HG03354 (cell line): ENCODE data around the gene ASIC3.
"Not testable (repeated sequence)": the region's sequence is repeated elsewhere in the genome, so short reads cannot be mapped to it uniquely, and the experiment has no call there.

ENCODE experiments used
- ATAC-seq: cut with Tn5 transposase; IDR thresholded peaks from one replicate; pipeline ENCODE4 v1.9.1; 2021; ENCODE audit warnings: mild to moderate bottlenecking; ENCODE audit not compliant: unreplicated experiment, poor library complexity, severe bottlenecking

The ASIC3 gene

DNA sequence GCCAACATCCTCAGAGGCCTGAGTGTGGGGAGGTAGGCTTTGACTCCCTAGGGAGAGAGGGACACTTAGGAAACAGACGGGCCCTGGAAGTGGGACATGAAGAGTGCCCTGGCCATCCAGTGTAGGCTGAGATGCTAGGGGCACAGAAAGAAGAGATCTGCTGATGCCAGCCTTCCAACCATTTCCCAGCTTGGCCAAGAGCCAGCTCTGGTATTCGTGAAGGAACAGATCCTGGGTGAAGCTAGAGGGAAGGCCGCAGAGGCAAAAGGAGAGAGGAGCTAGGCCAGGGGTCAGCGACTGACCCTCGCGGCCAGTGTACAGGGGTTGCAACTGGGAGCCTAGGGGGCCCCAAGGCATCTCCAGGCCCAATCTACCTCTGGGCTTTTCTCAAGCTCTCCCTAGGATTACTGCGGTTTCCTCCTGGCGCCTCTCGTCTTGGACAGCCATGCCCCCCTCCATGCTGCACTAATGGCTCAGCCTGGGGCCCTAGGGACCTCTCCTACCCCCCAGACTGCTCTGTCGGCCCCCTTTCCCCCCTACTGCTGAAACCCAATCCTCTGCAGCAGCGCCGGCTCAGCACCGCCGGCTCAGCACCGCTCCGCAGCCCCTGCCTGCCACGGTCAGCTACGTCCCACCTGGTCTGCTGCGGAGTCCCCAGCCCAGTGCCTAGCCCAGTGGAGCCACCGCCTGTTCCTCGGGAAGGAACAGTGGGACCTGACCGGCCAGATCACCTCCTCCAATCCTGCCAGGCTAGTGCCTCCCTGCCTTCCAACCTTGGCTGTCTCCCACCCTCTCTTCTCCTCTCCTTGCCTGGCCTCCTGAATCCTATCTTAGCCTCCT lies at the start of gene ASIC3:
ASIC3 (plus strand) TSS at position 556 of the 840 bp plus-strand sequence. CDS start 355 bp downstream, outside the sequence.
- no peak for ATAC-seq

DNA sequence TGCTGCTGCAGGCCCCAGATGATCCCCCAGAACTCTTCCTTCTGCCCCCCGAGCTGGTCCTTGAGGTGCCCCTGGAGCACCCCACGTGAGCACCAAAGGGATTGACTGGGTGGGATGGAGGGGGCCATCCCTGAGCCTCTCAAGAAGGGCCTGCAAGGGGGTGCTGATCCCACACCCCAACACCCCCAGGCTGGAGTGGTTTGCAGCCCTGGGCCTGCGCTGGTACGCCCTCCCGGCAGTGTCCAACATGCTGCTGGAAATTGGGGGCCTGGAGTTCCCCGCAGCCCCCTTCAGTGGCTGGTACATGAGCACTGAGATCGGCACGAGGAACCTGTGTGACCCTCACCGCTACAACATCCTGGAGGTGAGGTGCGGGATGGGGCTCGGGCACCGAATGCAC lies 49.3 kb upstream of the ASIC3 start:
- ATAC-seq = no peak

DNA sequence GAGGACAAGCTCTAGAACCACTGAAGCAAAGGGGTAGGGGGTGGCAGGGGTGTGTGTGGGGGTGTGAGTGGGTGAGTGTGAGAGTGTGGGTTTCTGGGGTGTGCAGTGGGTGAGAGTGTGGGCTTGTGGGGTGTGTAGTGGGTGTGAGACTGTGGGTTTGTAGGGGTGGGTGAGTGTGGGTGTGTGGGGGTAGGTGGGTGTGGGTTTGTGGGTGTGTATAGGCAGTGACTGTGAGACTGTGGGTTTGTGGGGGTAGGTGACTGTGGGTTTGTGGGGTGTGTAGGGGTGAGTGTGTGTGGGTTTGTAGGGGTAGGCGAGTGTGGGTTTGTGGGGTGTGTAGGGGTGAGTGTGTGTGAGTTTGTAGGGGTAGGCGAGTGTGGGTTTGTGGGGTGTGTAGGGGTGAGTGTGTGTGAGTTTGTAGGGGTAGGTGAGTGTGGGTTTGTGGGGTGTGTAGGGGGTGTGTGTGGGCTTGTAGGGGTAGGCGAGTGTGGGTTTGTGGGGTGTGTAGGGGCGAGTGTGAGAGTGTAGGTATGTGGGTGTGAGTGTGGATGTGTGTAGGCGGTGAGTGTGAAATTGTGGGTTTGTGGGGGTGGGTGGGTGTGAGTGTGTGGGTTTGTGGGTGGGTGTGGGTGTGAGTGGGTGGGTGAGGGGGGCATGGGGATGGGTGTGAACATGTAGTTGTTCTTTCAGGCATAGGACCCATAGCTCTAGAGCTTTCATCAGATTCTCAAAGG lies 48.7 kb upstream of the ASIC3 start:
- no peak for ATAC-seq

DNA sequence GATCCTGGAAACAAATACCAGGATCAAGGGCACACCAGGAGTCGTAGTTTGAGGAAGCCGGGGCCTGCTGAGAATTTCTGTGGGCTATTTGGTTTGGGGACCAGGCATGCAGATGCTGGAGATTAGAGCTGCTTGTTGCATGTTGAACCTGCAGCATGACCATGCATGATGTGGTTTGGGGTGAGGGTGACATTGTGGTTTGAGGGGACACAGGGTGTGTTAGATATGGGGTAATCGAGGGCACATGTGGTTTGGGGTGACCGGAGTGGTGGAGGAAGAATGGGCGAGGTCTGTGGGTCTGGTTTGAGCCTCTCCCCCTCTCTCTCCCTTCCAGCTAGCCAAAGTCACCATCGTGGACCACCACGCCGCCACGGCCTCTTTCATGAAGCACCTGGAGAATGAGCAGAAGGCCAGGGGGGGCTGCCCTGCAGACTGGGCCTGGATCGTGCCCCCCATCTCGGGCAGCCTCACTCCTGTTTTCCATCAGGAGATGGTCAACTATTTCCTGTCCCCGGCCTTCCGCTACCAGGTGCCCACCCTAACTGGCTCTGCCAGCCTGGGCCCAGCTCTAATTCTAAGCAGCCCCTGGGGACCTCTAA lies 47.3 kb upstream of the ASIC3 start:
- ATAC-seq = no peak

DNA sequence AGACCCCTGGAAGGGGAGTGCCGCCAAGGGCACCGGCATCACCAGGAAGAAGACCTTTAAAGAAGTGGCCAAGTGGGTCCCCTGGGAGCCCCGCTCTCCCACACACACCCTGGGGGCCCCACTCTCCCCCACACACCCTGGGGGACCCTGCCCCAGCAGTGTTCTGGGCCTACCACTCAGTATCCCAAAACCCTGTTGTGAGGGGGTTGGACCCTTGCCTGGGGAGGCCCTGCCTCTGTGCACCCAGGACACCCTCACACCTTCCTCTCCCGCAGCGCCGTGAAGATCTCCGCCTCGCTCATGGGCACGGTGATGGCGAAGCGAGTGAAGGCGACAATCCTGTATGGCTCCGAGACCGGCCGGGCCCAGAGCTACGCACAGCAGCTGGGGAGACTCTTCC lies 46.8 kb upstream of the ASIC3 start:
- ATAC-seq = no peak

DNA sequence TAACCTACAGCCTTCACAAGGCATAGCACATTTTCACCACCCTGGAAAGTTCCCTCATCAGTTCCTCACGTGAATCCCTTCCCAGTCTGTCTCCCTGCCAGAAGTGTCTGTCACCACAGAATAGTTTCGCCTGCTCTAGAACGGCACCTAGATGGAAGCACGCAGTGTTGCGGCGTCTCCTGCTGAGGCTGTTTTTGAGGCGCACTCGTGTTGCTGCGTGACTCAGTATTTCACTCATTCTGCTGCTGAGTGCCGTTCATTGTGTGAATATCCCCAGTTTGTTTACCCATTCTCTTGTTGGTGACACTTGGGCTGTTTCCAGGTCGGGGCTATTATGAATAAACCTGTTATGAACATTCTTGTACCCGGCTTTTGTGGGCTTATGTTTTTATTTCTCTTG lies 44.8 kb upstream of the ASIC3 start:
- ATAC-seq = no peak

DNA sequence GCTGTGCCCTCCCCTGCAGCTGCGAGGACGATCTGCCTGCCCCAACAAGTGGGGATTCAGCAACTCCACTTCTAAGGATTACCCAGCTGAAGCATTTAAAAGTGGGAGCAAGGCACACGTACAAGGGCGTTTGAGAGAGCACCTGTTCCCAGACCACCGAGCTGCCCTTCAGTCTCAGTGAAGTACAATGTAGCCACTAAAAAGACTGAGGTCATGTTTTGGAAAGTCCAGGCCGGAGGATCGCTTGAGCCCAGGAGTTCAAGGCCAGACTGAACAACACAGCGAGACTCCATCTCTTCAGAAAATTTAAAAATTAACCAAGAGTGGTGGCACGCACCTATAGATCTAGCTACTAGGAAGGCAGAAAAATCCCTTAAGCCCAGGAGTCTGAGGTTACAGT lies 42.8 kb upstream of the ASIC3 start:
- no peak for ATAC-seq

DNA sequence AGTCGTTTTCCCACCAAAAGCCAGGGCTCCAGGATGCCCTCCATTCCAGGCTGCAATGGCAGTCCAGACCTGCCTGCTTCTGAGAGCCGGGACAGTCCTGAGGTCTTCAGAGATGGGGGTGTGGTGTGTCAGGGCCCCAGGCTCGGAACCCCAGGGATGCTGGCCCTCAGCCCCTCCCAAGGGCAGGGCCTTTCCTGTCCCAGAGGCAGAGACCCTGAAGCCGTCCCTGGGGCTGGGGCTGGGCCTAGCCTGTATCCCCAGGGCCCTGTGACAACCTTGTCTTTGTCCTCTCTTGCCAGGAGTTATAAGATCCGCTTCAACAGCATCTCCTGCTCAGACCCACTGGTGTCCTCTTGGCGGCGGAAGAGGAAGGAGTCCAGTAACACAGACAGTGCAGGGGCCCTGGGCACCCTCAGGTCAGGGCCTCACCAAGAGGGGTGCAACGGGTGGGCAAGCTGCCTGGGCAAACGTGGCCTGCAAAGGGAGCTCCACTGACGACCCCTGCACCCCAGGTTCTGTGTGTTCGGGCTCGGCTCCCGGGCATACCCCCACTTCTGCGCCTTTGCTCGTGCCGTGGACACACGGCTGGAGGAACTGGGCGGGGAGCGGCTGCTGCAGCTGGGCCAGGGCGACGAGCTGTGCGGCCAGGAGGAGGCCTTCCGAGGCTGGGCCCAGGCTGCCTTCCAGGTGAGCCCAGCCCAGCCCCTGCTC lies 41.6 kb upstream of the ASIC3 start:
- no peak for ATAC-seq

DNA sequence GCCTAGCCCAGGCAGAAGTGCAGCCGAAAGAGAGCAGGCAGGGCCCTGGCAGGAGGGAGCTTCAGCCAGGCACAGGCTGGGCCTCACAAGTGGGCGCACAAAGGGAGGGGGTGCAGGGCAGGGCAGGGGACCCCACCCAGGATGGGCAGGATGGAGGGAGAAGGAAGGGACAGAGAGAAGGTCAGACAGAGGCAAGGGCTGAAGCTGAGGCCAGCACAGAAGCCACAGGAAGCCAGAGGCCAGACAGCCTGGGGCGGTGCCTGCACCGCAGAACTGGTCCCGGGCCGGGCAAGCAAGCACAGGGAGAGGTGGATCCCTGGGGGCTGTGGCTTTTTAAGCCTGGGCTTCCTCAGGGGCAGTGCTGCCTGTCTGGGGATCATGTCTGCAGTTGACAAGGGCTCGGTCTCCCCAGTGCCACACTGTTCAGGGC lies 40.8 kb upstream of the ASIC3 start:
- no peak for ATAC-seq

DNA sequence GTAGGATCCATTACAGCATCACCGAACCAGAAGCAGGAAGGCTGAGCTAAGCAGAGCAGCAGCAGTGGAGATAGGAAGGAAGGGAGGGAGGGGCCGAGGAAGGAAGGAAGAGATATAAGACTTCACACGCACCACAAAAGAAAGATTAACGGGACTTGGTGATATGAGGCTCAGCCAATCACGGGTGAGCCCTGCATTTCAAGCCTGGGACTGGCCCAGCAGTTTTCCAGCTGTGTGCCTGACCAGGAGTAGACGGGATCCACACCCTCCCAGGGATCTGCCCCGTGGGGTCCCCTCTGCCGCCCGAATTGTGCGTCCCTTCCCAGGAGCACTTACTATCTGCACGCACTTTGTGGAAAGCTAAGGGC lies 40.2 kb upstream of the ASIC3 start:
- ATAC-seq = no peak

DNA sequence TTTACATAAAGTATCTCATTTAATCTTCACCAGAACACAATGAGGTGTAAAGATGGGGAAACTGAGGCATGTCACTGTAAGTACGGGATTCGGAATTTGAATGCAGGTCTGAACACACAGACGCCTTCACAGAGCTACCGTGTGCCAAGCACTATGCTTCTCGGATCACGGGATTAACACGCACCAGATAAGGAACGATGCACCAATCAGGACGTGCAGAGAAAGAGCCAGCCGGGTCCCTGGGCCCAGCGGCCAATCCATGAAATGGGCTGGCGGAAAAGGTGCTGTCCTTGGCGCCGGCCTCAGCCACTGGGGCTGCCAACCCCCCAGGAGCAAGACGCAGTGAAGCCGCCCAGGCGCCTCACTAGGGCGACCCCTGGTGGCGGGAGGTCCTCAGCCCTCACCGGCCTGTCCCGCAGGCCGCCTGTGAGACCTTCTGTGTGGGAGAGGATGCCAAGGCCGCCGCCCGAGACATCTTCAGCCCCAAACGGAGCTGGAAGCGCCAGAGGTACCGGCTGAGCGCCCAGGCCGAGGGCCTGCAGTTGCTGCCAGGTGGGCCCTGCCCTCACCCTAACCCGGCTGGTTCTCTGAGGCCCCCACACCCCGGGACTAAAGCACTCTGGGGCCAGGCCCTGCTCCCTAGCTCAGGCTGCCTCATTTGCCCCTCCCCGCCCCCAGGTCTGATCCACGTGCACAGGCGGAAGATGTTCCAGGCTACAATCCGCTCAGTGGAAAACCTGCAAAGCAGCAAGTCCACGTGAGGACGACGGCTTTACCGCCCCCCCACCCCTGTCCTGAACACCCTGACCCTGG lies 39.6 kb upstream of the ASIC3 start:
- ATAC-seq = peak; percentile 89

DNA sequence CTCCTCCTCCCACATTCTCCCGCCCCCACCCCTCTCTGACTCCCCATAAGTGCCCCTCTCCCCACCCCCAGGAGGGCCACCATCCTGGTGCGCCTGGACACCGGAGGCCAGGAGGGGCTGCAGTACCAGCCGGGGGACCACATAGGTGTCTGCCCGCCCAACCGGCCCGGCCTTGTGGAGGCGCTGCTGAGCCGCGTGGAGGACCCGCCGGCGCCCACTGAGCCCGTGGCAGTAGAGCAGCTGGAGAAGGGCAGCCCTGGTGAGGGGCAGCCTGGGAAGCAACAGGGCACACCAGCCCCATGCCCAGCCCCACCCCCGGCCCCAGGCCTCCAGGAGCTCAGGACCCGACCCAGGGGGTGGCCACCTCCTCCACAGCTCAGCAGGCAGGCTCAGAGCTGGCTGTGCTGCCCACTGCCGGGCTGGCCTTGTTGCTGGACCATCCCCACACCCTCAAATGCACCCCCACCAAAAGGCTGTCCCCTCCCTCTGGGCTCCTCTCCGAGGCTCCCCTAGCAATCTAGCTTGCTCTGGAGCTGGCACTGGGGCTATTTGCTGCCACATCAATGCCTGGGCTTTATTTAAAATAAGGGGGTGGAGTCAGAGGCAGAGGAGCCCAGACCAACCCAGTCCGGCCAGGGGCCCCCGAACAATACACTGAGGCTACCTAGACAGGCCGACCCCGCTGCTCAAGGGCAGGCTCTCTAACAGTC lies 38.8 kb upstream of the ASIC3 start:
- no peak for ATAC-seq

DNA sequence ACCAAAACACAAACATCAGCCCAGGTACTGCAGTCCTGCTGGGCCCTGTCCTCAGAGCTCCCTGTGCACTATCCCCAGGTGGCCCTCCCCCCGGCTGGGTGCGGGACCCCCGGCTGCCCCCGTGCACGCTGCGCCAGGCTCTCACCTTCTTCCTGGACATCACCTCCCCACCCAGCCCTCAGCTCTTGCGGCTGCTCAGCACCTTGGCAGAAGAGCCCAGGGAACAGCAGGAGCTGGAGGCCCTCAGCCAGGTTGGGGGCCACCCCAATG lies 38.4 kb upstream of the ASIC3 start:
- ATAC-seq = no peak

DNA sequence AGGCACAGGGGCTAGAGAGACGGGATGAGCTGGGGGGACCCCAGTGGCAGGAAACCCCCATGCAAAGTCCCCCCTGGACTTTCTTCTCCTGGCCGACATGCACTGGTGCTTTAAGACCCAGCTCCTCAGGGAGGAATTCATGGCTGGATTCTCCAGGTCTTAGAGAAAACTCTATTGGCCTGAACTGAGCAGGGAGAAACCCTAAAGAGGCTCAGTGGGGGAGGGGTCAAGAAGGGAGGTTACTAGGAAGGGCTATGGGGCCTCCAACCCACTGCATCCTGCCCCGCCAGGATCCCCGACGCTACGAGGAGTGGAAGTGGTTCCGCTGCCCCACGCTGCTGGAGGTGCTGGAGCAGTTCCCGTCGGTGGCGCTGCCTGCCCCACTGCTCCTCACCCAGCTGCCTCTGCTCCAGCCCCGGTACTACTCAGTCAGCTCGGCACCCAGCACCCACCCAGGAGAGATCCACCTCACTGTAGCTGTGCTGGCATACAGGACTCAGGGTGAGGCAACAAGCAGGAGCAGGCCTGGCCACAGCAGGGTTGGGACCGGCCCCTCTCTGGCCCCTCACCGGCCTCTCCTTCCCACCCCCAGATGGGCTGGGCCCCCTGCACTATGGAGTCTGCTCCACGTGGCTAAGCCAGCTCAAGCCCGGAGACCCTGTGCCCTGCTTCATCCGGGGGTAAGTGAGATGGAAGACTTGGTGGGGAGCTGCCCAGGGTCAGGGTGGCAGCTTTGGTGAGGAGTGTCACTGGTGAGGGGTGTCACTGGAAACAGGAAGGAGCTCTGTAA lies 37.8 kb upstream of the ASIC3 start:
- no peak for ATAC-seq

DNA sequence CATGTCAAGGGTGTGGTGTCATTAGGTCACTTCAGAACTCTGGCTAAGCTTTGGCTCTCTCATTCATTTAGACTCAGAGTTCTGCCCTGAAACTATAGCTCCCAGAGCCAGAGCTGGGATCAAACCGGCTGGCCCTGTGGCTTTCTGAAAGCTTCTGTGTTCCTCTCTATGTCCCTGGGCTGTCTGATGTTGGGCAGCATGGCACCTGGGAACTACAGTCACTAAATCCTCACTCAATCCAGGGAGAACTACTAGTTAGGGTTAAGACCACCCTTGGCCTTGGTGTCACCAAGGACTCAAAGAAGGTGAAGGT lies 37.3 kb upstream of the ASIC3 start:
- ATAC-seq = no peak

DNA sequence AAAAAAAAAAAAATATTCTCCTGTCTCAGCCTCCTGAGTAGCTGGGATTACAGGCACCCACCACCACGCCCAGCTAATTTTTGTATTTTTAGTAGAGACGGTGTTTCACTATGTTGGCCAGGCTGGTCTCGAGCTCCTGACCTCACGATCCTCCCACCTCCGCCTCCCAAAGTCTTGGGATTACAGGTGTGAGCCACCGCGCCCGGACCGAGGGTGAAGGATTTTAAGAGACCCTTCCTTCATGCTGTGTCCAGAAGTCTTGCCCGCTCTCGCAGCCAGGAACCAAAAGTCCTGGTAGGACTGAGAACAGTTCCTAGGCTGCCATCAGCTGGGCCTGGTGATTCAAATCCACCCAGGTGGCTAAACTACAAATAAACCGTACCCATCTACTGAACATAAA lies 36.7 kb upstream of the ASIC3 start:
- ATAC-seq = not testable (repeated sequence)

DNA sequence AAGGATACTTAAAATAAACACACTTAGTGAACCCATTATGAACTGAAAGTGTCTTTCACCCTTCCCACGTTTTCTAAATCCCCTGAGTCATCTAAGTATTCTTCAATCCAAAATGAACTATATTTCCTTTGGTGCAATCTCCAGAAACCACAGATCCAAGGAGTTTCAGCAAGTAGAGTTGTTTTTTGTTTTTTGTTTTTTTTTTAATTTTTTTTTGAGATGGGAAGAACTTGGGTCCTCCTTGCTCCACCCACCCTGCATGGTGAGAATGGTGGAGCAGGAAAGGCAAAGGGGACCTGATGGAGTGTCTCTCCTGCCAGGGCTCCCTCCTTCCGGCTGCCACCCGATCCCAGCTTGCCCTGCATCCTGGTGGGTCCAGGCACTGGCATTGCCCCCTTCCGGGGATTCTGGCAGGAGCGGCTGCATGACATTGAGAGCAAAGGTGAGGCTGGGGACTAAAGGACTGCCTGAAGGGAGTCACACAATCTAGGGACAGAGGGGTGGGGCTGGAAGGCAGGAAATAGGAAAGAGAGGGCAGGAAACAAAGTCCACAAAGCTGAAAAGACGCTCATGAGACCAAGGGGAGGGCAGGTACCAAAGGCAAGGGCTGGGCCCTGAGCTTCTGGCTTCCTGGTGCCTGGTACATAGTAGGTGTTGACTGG lies 36.2 kb upstream of the ASIC3 start:
- ATAC-seq = no peak

DNA sequence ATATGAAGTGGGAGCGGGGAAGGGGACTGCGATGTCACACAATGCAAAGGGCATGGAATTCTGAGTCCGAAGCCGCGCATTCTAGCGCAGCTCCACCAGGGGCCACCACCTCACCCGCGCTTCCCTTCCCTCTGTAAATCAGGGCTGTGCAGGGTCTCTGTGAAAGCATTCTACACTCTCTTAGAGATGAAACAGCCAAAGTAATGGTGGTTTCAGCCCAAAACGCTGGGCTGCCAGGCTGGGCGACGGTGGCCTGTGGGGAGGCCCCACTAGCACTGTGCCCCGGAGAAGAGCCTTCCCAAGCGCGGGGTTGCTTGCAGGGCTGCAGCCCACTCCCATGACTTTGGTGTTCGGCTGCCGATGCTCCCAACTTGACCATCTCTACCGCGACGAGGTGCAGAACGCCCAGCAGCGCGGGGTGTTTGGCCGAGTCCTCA lies 35.4 kb upstream of the ASIC3 start:
- ATAC-seq = no peak
